ENCODE measurements around the gene PFKFB1.

PFKFB1 gene

GRCh38 chrX:54994099-54994498 is at the start of gene PFKFB1:
TSS of gene PFKFB1 (minus strand) at chrX:54994188. CDS start at chrX:54994007, 181 bp downstream.
- no peak for DNase-seq

- no peak for DNase-seq
These were observed 47.5 kb upstream of the PFKFB1 start for GRCh38 chrX:55041514-55041913.

GRCh38 chrX:55039471-55039870 is 45.5 kb upstream of the PFKFB1 start:
- DNase-seq = no peak

- DNase-seq = no peak
These were observed 39.4 kb upstream of the PFKFB1 start for GRCh38 chrX:55033429-55033828.

GRCh38 chrX:55030271-55031205 is 36.5 kb upstream of the PFKFB1 start, which contains the start of gene ALAS2:
TSS of gene ALAS2 (minus strand) at chrX:55030977. CDS start at chrX:55026000, 4,977 bp downstream.
- DNase-seq = no peak

GRCh38 chrX:55029291-55029690 is 35.3 kb upstream of the PFKFB1 start:
- no peak for DNase-seq

- no peak for DNase-seq
These were observed 34.6 kb upstream of the PFKFB1 start for GRCh38 chrX:55028611-55029010.

- no peak for DNase-seq
These were observed 34.1 kb upstream of the PFKFB1 start for GRCh38 chrX:55028040-55028439.

- DNase-seq = no peak
These were observed 32.9 kb upstream of the PFKFB1 start for GRCh38 chrX:55026840-55027239.

- DNase-seq = no peak
These were observed 32.2 kb upstream of the PFKFB1 start for GRCh38 chrX:55026143-55026542.

- DNase-seq = no peak
These were observed 20.9 kb upstream of the PFKFB1 start for GRCh38 chrX:55014897-55015299.

GRCh38 chrX:55011294-55011693 is 17.3 kb upstream of the PFKFB1 start:
- no peak for DNase-seq

- no peak for DNase-seq
These were observed 14.8 kb upstream of the PFKFB1 start for GRCh38 chrX:55008571-55009358.

- DNase-seq = no peak
These were observed 13.7 kb upstream of the PFKFB1 start for GRCh38 chrX:55007656-55008055.

GRCh38 chrX:55006827-55007621 is 13.0 kb upstream of the PFKFB1 start:
- no peak for DNase-seq

GRCh38 chrX:55005256-55005655 is 11.3 kb upstream of the PFKFB1 start:
- DNase-seq = no peak

- no peak for DNase-seq
These were observed 10.2 kb upstream of the PFKFB1 start for GRCh38 chrX:55004231-55004630.

GRCh38 chrX:54999717-55000598 is 6.0 kb upstream of the PFKFB1 start, which contains the start of gene APEX2:
TSS of gene APEX2 (plus strand) at chrX:55000363. CDS start at chrX:55000423, 60 bp downstream.
- peak; percentile 92 for DNase-seq

- no peak for DNase-seq
These were observed 1.6 kb upstream of the PFKFB1 start for GRCh38 chrX:54995621-54996020.

- DNase-seq = no peak
These were observed 822 bp upstream of the PFKFB1 start for GRCh38 chrX:54994668-54995351.

Measured in midbrain (tissue), 1 donor.